GM04503 (cell line): ENCODE measurements around the gene LMOD3.

ENCODE experiments used
- DNase-seq: peaks from one replicate; pipeline ENCODE4 v3.0.0-alpha.2; 2012; ENCODE audit warnings: low read depth

Gene LMOD3

DNA sequence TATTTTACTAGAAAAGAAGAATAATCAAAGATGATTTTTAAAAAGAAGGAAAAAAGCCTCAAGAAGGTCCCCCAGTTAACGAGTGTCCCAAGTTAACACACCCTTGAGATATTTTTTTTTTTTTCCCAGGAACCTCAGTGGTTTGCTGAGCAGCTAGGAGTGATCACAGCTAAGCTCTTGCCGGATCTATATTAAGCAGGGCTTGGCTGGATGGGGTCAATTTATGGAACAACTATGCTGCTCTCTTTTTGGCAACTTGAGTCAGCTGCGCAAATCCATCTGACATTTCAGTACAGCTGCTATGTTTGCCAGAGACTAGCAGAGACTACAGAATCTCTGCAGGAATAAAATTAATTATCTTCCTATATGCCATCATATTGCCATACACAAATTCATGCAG lies at the start of gene LMOD3:
Gene LMOD3, minus strand, starts transcription at position 193 of the 400 bp plus-strand sequence. CDS start 209 bp downstream, outside the sequence.
- no peak for DNase-seq

- no peak for DNase-seq
These were observed 49.7 kb upstream of the LMOD3 start for GRCh38 chr3:69172058-69172457.

- no peak for DNase-seq
These were observed 44.1 kb upstream of the LMOD3 start for GRCh38 chr3:69166446-69166845.

DNA sequence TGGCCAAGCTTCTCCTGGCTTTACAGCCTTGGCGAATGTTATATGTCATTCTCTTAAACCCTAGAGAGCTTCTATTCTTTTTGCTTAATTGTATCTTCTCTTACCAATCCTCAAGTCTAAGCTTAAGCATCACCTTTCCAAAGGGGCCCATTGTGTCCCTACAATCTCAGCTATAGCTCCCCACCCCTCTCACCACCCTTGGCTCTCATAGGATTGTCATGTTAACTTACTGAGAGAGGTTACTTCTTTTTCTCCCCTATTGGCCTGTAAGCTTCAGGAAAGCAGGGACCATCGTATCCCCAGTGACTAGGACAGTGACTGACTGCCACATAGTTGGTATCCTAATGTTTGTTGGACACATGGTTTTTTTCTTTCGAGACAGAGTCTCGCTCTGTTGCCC lies 43.3 kb upstream of the LMOD3 start:
- no peak for DNase-seq

GRCh38 chr3:69164296-69164695 lies 41.9 kb upstream of the LMOD3 start:
- DNase-seq = no peak

- no peak for DNase-seq
These were observed 40.0 kb upstream of the LMOD3 start for GRCh38 chr3:69162308-69162980.

DNA sequence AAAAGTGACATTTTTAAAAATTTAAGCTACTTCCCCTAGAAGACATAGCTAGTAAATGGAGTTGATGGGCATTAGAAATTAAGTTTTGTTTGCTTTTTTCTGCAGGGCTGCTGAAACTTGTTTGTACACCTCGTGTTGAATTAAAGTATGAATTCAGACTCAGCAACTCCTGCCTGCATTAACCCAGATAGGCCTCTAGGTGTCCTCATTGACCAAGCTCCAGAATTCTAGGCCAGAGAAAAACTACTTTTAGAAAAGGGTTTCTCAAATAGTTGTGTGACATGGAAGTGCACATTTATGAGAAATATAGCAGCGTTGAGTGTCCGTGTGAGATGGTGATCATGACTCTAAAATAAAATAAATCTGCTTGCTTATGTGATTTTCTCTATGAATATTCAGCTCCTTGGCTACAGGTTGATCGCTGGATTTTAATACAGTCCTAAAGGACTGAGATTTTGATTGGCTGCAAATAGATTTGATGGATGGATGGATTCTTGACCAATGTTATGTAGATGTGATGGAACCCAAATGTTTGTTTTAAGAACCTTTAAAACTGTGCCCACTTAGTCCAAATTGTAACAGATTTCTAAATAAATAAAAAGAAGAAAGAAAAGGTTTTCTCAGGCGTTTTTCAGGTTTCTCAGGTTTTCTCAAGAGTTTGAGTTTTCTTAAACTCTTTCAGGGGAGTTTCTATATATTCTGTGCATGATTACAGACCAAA lies 39.4 kb upstream of the LMOD3 start:
- no peak for DNase-seq

- no peak for DNase-seq
These were observed 38.1 kb upstream of the LMOD3 start for GRCh38 chr3:69160525-69160924.

GRCh38 chr3:69160107-69160506 lies 37.7 kb upstream of the LMOD3 start:
- DNase-seq = no peak

GRCh38 chr3:69149586-69149985 lies 27.2 kb upstream of the LMOD3 start:
- no peak for DNase-seq

DNA sequence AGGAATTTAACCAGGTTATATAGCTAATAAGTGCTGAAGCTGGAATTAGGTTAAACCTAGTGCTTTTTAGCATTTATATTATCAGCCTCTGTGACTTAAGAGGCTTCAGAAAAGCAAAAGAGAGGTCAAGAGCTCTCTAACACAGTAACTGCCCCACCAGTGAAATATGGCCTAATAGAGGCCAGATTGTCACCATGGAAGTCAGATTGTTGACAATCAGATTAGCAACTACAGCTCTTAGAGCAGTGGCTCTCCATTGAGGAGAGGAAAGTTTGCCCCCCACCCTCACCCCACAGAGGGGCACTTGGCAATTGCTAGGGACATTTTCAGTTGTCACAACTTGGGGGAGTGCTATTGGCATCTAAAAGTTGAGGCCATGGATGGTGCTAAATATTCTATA lies 23.3 kb upstream of the LMOD3 start:
- DNase-seq = no peak

- no peak for DNase-seq
These were observed 22.3 kb upstream of the LMOD3 start for GRCh38 chr3:69144631-69145245.

- DNase-seq = no peak
These were observed 21.2 kb upstream of the LMOD3 start for GRCh38 chr3:69143612-69144011.

- no peak for DNase-seq
These were observed 20.5 kb upstream of the LMOD3 start for GRCh38 chr3:69142797-69143454.

GRCh38 chr3:69142090-69142489 lies 19.7 kb upstream of the LMOD3 start:
- no peak for DNase-seq

- DNase-seq = no peak
These were observed 18.9 kb upstream of the LMOD3 start for GRCh38 chr3:69141313-69141712.

DNA sequence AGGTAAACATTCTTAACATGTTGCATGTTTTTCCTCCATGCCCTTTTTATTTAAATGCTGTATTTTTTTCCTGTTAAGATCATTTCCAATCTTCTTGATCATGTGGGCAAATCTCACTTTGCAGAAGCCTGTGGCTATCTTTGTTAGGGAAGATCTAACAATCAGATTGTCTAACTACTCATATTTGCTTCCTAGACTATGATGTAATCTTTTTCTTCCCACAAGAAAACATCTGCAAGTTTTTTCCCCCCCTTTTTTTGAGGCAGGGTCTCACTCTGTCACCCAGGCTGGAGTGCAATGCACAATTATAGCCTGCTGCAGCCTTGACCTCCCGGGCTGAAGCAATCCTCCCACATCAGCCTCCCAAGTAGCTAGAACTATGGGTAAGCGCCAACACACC lies 15.0 kb upstream of the LMOD3 start:
- no peak for DNase-seq

DNA sequence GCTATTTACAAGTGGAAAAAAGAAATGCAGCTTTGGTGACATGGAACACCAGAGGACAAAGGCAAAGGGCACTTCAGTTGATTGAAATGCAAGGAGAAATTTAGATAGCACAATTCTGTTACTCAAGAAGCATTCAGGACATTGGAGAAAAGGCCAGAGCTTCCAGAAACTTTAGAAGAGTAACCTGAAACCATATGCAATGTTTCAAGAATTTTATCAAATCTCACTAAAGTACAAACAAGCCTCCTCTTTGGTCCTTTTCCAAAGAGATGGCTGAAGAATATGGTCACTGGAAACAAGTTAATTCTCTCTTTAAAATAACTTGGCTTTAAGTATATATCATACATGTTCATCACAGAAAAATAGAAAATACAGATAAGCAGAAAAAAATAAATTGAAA lies 14.6 kb upstream of the LMOD3 start:
- DNase-seq = no peak

DNA sequence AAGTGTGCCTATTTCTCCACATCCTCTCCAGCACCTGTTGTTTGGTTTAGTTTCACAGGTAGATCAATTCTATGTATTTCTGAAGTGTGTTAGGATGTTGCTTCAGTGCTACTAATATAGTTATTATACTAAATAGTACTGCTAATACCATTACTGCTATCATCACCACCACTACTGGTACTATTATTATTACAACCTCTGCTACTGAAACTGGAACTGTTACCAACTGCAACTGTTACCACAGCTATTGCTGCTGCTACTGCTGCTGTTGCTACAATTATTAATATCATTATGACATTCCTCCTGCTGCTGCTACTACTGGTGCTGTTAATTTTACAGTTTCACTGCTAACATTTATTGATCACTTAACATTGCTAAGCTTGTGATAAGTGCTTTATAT lies 8.3 kb upstream of the LMOD3 start:
- DNase-seq = no peak

- DNase-seq = peak; percentile 22
These were observed 7.1 kb upstream of the LMOD3 start for GRCh38 chr3:69129531-69129930.

DNA sequence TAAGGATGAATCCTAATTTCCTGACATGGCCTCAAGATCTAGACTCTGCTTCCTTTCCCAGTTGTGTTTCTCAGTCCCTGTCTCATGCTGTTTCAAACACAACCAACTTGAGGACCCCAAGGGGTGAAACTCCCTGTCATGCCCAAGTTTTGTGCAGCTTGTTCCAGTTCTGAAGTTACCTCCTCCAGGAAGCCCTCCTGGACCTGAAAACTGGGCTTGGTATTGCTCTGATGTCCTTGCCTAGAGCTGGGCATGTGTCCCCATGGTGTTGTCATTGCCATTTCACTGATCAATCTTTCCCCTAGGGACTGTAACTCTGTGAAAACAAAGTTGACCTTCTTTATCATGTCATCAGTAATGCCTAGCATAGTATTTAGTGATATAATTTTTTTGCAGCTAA lies 6.1 kb upstream of the LMOD3 start:
- DNase-seq = no peak

DNA sequence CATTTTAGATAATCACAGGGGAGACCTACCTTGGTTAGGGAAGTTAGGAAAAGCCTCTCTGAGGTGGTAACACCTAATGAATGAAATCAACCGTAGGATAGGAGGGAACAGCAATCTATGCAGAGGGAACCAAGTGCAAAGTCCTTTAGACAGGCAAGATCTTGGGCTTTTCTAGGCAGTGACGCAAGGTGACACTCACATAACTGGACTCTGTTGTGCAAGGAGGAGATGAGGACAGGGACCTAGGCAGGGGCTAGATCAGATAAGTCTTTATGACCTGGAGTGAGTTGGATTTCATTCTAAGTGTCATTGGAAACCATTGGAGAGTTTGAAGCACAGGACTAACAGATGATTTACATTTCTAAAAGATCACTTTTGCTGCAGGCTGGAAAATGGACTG lies 4.6 kb upstream of the LMOD3 start:
- no peak for DNase-seq

DNA sequence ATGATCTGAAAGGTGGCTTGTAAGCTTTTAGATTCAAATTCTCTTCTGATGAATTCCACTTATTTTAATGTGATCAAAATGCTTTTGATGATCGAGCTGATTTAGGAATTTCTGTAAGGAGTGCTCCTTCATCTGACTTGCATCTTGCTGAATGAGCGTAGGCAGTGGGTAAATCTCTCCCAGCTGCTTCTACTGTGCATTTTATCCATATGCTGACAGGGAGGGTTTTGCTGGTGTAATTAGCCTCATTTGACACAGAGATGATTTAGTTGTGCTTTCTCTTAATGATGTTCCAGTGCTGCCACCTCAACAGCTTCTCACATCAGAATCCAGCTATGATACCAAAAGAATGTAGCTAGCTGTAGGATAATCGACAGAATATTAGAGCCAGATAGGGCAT lies 3.8 kb upstream of the LMOD3 start:
- DNase-seq = no peak
